NK-92 (cell line): ENCODE results near the gene SPG7.
"Not testable (repeated sequence)": the region's sequence is repeated elsewhere in the genome, so short reads cannot be mapped to it uniquely, and the experiment has no call there.

Experiments used
- DNase-seq: peaks from one replicate; lab custom pipeline; 2025; ENCODE audit not compliant: unreplicated experiment; lab: John Stamatoyannopoulos, UW

SPG7 gene

DNA sequence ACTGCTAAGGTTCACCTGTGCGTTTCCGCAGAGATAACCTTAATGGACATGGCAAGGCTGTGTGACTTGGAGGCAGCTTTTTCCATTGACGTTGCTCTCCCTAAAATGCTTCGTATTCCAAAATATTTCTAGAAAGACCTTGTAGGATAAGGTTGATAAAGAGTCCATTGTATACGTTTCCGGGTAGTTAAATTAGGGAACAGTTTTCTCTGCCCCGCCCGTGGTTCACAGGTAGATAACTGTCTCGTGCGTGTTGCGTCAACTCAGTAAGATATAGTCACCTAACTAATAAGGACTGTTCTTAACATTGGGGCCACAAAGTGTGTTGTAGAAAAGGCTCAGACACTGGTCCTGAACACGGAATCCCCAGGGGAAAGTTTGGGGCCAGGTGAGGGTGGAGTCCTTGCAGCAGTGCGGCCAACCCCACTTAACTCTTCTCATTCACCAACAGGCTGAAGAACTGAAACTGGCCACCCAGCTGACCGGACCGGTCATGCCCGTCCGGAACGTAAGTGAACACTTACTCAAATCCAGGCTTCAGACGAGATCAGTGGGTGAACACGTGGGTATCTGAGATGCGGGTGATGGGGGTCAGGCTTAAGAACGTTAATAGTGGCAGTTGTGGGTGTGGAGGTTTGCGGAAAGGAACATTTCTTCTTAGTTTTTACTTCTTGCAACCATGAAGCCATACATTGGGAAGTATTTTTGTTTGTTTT, 53.8 kb downstream of the SPG7 start:
- no peak for DNase-seq

DNA sequence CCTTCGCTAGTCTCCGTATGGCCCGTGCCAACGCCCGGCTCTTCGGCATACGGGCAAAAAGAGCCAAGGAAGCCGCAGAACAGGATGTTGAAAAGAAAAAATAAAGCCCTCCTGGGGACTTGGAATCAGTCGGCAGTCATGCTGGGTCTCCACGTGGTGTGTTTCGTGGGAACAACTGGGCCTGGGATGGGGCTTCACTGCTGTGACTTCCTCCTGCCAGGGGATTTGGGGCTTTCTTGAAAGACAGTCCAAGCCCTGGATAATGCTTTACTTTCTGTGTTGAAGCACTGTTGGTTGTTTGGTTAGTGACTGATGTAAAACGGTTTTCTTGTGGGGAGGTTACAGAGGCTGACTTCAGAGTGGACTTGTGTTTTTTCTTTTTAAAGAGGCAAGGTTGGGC, 54.7 kb downstream of the SPG7 start:
- DNase-seq = no peak

DNA sequence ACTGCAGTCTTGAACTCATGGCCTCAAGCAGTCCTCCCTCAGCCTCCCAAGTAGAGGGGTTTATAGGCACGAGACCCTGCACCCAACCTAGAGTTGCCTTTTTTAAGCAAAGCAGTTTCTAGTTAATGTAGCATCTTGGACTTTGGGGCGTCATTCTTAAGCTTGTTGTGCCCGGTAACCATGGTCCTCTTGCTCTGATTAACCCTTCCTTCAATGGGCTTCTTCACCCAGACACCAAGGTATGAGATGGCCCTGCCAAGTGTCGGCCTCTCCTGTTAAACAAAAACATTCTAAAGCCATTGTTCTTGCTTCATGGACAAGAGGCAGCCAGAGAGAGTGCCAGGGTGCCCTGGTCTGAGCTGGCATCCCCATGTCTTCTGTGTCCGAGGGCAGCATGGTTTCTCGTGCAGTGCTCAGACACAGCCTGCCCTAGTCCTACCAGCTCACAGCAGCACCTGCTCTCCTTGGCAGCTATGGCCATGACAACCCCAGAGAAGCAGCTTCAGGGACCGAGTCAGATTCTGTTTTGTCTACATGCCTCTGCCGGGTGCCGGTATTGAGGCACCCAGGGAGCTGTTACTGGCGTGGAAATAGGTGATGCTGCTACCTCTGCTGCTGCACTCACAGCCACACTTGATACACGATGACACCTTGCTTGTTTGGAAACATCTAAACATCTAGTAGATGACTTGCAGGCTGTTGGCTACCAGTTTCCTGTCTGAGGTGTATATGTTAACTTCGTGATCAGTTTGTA, 55.6 kb downstream of the SPG7 start:
- DNase-seq = no peak

GRCh38 chr16:89564476-89565255, 56.5 kb downstream of the SPG7 start:
- no peak for DNase-seq

GRCh38 chr16:89565256-89565505, 57.0 kb downstream of the SPG7 start:
- DNase-seq = no peak

DNA sequence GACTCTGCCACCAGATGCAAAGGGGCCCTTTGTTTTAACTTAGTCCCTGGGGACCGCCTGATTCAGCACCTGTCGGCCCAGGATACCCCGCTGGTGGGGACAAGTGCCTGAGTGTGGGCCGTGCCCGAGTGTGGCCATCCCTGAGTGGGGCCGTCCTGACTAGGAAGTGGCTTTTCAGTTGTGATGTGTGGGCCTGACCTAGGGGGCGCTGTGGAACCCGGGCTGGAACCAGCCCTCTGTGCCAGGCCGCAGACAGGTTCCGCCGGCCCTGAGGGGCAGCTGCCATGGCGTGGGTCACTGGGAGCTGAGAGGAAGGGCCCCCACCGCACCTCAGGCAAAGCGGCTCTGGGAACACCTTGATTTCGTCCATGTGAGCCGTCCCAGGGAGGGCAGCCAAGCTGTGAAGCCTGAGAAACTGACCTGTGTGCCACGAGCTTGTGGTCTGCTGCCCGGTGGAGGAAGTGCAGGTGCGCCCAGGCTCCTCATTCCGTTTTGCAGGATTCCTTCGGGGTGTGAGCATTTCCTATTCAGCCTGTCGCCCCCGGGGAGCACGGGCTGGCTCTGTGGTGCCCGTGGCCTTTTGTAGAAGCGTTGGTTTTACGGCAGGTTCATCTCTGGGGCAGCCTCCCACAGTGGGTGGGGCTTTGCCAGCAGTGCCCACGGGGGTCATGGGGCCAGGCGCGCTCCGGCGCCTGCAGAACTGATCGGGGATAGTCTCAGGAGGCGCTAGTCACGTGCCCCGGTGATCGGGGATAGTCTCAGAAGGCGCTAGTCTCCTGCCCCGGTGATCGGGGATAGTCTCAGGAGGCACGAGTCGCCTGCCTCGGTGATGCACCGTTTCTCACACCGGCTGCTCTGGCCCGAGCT, 57.5 kb downstream of the SPG7 start:
- DNase-seq = no peak

GRCh38 chr16:89567656-89568594, 59.7 kb downstream of the SPG7 start:
- DNase-seq = no peak

- DNase-seq = no peak
Observed at GRCh38 chr16:89569506-89570341, 61.5 kb downstream of the SPG7 start.

- DNase-seq = no peak
Observed at GRCh38 chr16:89570342-89570923, 62.2 kb downstream of the SPG7 start.

DNA sequence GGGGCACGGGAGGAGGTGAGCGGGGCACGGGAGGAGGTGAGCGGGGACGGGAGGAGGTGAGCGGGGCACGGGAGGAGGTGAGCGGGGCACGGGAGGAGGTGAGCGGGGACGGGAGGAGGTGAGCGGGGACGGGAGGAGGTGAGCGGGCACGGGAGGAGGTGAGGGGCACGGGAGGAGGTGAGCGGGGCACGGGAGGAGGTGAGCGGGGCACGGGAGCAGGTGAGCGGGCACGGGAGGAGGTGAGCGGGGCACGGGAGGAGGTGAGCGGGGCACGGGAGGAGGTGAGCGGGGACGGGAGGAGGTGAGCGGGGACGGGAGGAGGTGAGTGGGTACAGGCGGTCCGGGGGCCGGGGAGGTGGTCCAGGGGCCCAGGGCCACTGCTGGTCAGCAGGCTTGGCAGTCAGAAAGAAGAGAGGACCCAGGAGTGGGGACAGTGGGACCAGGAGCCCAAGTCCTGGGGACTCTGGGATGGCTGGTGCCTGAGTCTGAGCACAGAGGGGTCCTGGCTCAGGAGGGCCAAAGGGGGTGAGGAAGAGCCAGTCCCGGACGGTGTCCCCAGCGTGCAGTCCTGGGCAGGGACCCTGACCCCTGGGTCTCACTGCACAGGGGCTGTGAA, 62.9 kb downstream of the SPG7 start:
- DNase-seq = not testable (repeated sequence)

DNA sequence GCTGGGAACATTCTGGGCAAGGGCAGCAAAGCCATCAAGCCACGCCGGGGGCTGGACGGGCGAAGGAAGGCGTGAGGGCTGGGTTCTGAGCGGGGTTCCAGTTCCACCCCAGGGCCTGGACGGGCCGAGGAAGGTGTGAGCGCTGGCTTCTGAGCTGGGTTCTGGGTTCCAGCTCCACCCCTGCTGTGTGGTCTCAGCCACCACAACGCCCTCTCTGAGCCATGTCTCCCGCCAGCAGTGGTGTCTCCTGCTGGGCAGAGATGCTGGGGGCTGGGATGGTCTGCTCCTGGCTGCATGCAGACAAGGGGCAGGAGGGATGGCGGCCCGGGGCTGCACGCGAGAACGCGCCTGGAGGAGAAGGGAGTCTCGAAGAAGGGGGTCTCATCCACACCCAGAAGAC, 63.4 kb downstream of the SPG7 start:
- DNase-seq = no peak

DNA sequence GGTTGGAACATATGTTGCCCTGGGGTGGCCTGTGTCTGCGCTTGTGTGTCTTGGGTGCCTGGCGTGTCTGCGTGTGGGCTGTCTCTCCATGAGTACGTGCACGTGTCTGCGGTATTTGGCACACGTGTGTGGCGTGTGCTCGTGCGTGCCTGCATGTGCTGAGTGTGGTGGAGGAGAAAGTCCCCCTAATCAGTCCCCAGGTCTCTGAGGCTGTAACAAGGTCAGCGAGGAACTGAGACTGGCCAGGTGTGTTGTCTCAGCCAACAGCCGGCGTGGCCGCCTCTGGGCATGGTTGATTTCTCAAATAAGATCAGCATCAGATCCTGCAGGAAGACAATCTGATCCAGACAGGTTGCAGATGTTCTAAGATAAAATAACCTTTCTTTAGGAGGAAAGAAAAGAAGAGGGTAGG, 63.9 kb downstream of the SPG7 start:
- DNase-seq = no peak

DNA sequence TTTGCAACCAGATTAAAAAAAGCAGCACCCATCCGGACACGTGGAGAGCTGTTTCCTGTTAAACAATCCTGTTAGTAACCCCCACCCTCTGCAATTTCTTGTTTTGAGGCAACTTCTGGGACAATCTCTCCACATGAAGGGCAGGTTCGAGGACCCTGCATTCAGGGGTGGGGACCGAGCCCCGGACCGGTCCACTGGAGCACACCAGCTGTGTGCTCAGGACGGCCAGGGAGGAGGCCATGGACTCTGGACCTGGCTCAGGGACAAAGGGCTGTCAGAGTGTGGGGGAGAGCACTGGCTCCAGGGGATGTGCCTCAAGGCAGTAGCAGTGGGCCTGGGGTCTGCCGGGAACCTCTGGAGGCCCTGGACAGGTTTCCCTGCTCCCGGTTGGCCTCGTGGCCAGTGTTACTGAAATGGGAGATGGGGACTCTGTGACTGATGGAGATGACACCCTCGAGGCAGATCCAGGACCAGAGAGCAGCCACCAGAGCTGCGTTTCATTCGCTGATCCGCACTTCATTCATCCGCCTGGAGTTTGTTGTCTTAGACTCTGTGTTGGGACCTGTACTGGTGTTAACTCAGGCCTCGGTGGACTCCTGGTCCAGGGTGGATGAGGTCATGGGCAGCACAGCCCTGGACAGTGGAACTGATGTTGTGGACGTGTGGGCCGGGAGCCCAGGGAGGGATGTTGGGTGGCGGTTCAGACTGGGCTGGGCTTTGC, 64.4 kb downstream of the SPG7 start:
- DNase-seq = no peak

DNA sequence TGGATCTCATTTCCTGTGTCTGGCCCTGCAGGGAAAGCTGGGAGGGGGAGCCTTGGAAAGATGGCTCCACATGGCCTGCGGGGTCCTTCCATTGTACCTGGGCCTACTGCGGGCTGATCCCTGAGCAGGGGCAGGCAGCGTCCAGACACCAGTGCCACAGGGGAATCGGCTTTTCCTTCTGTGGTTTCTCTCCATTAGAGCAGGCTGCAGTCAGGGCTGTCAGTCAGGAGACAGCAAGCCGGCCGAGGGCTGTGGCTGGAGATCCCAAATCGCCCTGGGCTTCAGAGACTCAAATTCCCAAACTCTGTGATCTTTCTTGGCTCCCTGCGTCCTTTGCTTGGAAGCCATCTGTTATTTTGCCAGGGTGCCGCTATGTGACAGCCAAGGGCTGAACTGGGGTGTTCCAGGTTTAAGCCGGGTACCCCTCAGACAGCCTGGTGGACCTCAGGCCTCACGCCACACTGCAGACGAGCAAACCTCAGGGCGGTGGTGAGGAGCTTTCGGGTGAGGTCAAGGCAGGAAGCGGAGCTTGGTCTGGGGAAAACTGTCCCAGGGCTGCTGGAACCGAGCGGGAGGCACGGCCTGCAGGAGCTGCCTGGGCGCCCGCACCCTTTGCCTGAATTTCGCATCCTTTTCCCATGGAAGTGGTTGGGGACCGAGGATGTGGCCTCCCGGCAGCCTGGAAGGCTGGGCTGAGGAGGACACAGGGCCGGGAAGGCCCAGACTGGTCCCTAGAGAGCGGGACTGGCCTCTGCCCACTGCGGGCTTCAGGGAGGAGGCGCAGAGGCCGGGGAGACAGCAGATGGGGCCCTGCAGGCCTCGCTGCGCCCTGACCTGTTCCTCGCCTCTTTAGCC, 65.8 kb downstream of the SPG7 start:
- DNase-seq = no peak

DNA sequence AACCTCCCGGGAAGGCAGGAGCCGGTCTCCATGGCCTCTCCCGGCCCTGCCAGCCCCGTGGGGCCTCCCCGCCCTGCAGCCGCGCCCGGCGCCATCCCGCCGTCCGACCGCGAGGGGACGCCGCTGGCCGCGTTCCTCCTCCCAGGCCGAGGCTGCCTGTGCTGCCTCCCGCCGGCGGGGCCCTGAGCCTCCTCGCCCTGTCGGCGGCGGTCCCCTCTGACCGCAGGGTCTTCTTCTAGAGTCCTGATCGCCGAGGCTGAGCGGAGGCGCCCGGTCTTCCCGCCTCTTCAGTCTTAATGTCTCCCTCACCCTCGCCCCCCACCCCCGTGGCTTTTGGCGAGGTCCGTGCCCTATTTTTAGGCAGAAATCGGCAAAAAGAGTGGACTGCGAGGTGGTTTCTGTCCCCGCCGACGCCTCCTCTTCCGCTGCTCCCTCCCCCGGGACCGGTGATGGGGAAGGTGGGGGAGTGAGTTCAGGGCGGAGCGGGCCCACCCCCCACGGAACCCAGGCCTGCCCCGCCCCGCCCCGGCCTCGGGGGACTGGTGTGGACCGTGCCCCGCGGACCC, 66.6 kb downstream of the SPG7 start:
- no peak for DNase-seq
